K562 treated with DMSO at 1 percent for 24 hours (cell line): Measurements from ENCODE around the gene TXNRD1. TPM values are rescaled to one million over a fixed set of nuclear protein-coding genes. Genes with fewer than 3 reads are reported as not detected.

ENCODE experiments used
- total RNA-seq: library from RNA; unstranded; fragments of 300-600 nt; gene quantifications from 2 replicates; pipeline ENCODE4 v1.2.3, GENCODE V29; 2022; ENCODE audit warnings: low read depth; ENCODE audit not compliant: insufficient read depth

TXNRD1 gene
- total RNA-seq = 106 and 123 TPM in 2 replicates

GRCh38 chr12:104215638-104216297 is at the start of gene TXNRD1:
TXNRD1 (plus strand) TSS chr12:104215779; CDS start chr12:104215803, 24 bp downstream.

GRCh38 chr12:104303538-104304151 is 88.1 kb downstream of the TXNRD1 start, which contains the start of gene EID3:
EID3 (plus strand) TSS chr12:104303739; CDS start chr12:104303935, 196 bp downstream.

Other genes starting within 250 kb of the TXNRD1 start
- 17.6 and 22.5 TPM in 2 replicates for gene TDG, start 249.9 kb upstream of the TXNRD1 start, total RNA-seq
- 0.23 TPM in 1 of 2 replicates, not detected in the other for gene GLT8D2, start 165.6 kb upstream of the TXNRD1 start, total RNA-seq
- 4.3 and 4.5 TPM in 2 replicates for gene HCFC2, start 151.2 kb upstream of the TXNRD1 start, total RNA-seq
- 17.7 and 18.3 TPM in 2 replicates for gene NFYB, start 77.6 kb upstream of the TXNRD1 start, total RNA-seq
- gene EID3, start 88.0 kb downstream of the TXNRD1 start, total RNA-seq = not detected in 2 replicates
- 34.1 and 42.8 TPM in 2 replicates for gene CHST11, start 241.2 kb downstream of the TXNRD1 start, total RNA-seq